B cell (primary cell): ENCODE measurements around the gene CAMK2A. TPM values are rescaled to one million over a fixed set of nuclear protein-coding genes. Genes with fewer than 3 reads are reported as not detected.

Experiments
- ATAC-seq: fragments of 200-7000 bp; cut with Tn5 transposase; one replicate; pipeline ENCODE4 v1.10.0; 2021; ENCODE audit warnings: low read depth, mild to moderate bottlenecking, moderate number of reproducible peaks, moderate library complexity
- CTCF ChIA-PET: fragments of 350-600 bp; sonication (Branson Sonifier 250); formaldehyde crosslinking; loops from one replicate; lab custom pipeline; 2021; ENCODE audit warnings: antibody characterized with exemption, inconsistent platforms; lab: Charles Lee
- POLR2A ChIA-PET: fragments of 350-600 bp; sonication (Branson Sonifier 250); formaldehyde crosslinking; loops from one replicate; lab custom pipeline; 2021; ENCODE audit warnings: antibody characterized with exemption; lab: Charles Lee
- DNase-seq: peaks from one replicate; pipeline ENCODE4 v3.0.0; 2013
- H2AFZ ChIP-seq: 2 replicates; pipeline ENCODE4 v1.6.1; 2012; ENCODE audit warnings: mild to moderate bottlenecking, low read depth, low read length; ENCODE audit not compliant: insufficient read depth, poor library complexity, severe bottlenecking
- H3K27ac ChIP-seq, 2 donors: 1 replicate in 1 of 2; 2 replicates in 1 of 2; pipeline ENCODE4 v1.5.1; 2012 to 2013; ENCODE audit warnings: low read length in 2 of 2, mild to moderate bottlenecking in 2 of 2, moderate library complexity in 1 of 2
- H3K27me3 ChIP-seq, 4 experiments: fragments of 200-600 bp in 1 of 4; sonication (generic) in 1 of 4; replicated peaks in 1 of 4; 1 replicate in 2 of 4; 2 replicates in 2 of 4; pipeline versions ENCODE4 v1.6.1 to v1.7.0; 2013 to 2016; ENCODE audit warnings: low read length in 3 of 4, mild to moderate bottlenecking in 2 of 4, mixed read lengths in 1 of 4, moderate library complexity in 1 of 4; ENCODE audit not compliant: insufficient read depth in 4 of 4, control insufficient read depth in 3 of 4; ENCODE audit errors: control extremely low read depth in 1 of 4
- H3K36me3 ChIP-seq, 2 experiments: replicated peaks in 1 of 2; 1 replicate in 1 of 2; 2 replicates in 1 of 2; pipeline versions ENCODE4 v1.6.1 to v1.7.1; 2013; ENCODE audit warnings: low read length in 1 of 2; ENCODE audit not compliant: insufficient read depth in 2 of 2, control insufficient read depth in 1 of 2; ENCODE audit errors: control extremely low read depth in 1 of 2, extremely low read depth in 1 of 2
- H3K4me1 ChIP-seq, 2 donors: fragments of 200-600 bp in 1 of 2; sonication (generic) in 1 of 2; 1 replicate in 1 of 2; 2 replicates in 1 of 2; pipeline versions ENCODE4 v1.5.1 to v1.6.1; 2013 to 2017; ENCODE audit warnings: low read length in 2 of 2; ENCODE audit not compliant: control insufficient read depth in 2 of 2, insufficient read depth in 2 of 2
- H3K4me2 ChIP-seq: replicated peaks from 2 replicates; pipeline ENCODE3; 2012; ENCODE audit warnings: mild to moderate bottlenecking, low read depth, low read length; ENCODE audit not compliant: poor library complexity, severe bottlenecking
- H3K4me3 ChIP-seq, 5 experiments: fragments of 200-600 bp in 1 of 5; sonication (generic) in 1 of 5; 1 replicate in 3 of 5; 2 replicates in 2 of 5; pipeline versions ENCODE4 v1.5.1 to v1.7.0; 2011 to 2016; ENCODE audit warnings: low read length in 4 of 5, mild to moderate bottlenecking in 4 of 5, low read depth in 2 of 5, control low read depth in 1 of 5, moderate library complexity in 1 of 5; ENCODE audit not compliant: insufficient read depth in 1 of 5; ENCODE audit errors: control extremely low read depth in 1 of 5, extremely low read depth in 1 of 5
- H3K79me2 ChIP-seq: fragments of 200-600 bp; sonication (generic); one replicate; pipeline ENCODE4 v1.6.0; 2016; ENCODE audit warnings: low read length; ENCODE audit not compliant: control insufficient read depth, insufficient read depth
- H3K9ac ChIP-seq: fragments of 200-600 bp; sonication (generic); 2 replicates; pipeline ENCODE4 v1.6.1; 2017; ENCODE audit warnings: mild to moderate bottlenecking, low read length, moderate library complexity
- H3K9me3 ChIP-seq, 3 donors: one replicate each; pipeline versions ENCODE4 v1.6.1 to v1.7.1; 2013; ENCODE audit warnings: low read length in 2 of 3; ENCODE audit not compliant: control insufficient read depth in 2 of 3, insufficient read depth in 1 of 3; ENCODE audit errors: control extremely low read depth in 1 of 3
- H4K20me1 ChIP-seq: 2 replicates; pipeline ENCODE4 v1.6.0; 2012; ENCODE audit warnings: mild to moderate bottlenecking, low read length; ENCODE audit not compliant: insufficient read depth, control insufficient read depth, poor library complexity, severe bottlenecking
- H3K27ac Mint-ChIP-seq: one replicate; pipeline ENCODE4 v1.8.0; 2021; ENCODE audit warnings: mixed read lengths
- H3K27me3 Mint-ChIP-seq: one replicate; pipeline ENCODE4 v1.8.0; 2021; ENCODE audit warnings: mixed read lengths
- H3K4me1 Mint-ChIP-seq: one replicate; pipeline ENCODE4 v1.8.0; 2021; ENCODE audit warnings: mixed read lengths
- H3K4me3 Mint-ChIP-seq: one replicate; pipeline ENCODE4 v1.8.0; 2021; ENCODE audit warnings: mixed read lengths
- H3K9me3 Mint-ChIP-seq: one replicate; pipeline ENCODE4 v1.8.0; 2022; ENCODE audit warnings: mixed read lengths; ENCODE audit not compliant: insufficient read depth
- EZH2 ChIP-seq: IDR thresholded peaks from 2 replicates; pipeline ENCODE4 v1.6.1; 2012; ENCODE audit warnings: borderline replicate concordance, low read depth, mild to moderate bottlenecking, moderate library complexity, low read length; ENCODE audit not compliant: insufficient read depth, poor library complexity, severe bottlenecking
- WGBS: methylation state at CpG from one replicate; pipeline ENCODE4 v1.1.5; 2013; ENCODE audit warnings: missing lambda C conversion rate; ENCODE audit not compliant: insufficient coverage; 5-methylcytosine and 5-hydroxymethylcytosine counted together
- intact Hi-C: fragments of 100-400 bp; cut with micrococcal nuclease; formaldehyde crosslinking; loops from one replicate; pipeline ENCODE4 v1.10.0; 2022
- polyA plus RNA-seq: library from polyadenylated mRNA; depleted of rRNA; stranded (reverse); fragments of >200 nt; gene quantifications from 2 replicates; pipeline ENCODE4 v1.2.3, GENCODE V29; 2012
- total RNA-seq, 2 donors: library from RNA; stranded (reverse); fragments of 120-200 nt in 1 of 2; gene quantifications; 1 replicate in 1 of 2; 2 replicates in 1 of 2; pipeline versions ENCODE4 v1.2.3 to v1.2.4, GENCODE V29; 2013 to 2022
- TF ChIP-seq, protein P1 (sequence below): fragments of 200-600 bp; IDR thresholded peaks from one replicate; pipeline ENCODE4 v1.8.0; 2022; ENCODE audit warnings: antibody characterized with exemption, mild to moderate bottlenecking

CAMK2A gene
- total and polyA plus RNA-seq, 2 donors (not counting 1 experiment from before 2014, with no cell fraction given) = not detected

GRCh38 chr5:150222906-150223305 is 66.7 kb downstream of the CAMK2A start:
- H3K27me3 ChIP-seq = peaks cover 0 to 4% (median 2%) of the 10 kb centered on the region in 4 experiments
- no peak overlapping the region for H3K27ac ChIP-seq
- no peaks in the 10 kb centered on the region for H3K9me3 ChIP-seq
- 94% methylated on average over 16 of the region's 21 CpGs for WGBS
- H3K4me1 ChIP-seq = peaks cover 0 to 2% of the 10 kb centered on the region in 2 donors
- CTCF ChIA-PET = no interaction called here
- POLR2A ChIA-PET = no interaction called here
- DNase-seq = no peak
- no peak overlapping the region for H3K9ac ChIP-seq
- H3K4me2 ChIP-seq = no peak overlapping the region
- Mint-ChIP-seq H3K27me3 (peaks cover 3% of the 10 kb centered on the region), H3K9me3 (no peaks in the 10 kb centered on the region), H3K4me1 (peaks cover 2% of the 10 kb centered on the region), H3K27ac (no peak overlapping the region), H3K4me3 (no peak overlapping the region)
- intact Hi-C loops = no loop called here
- no peak overlapping the region for H3K4me3 ChIP-seq
- H3K79me2 ChIP-seq = no peaks in the 10 kb centered on the region
- H4K20me1 ChIP-seq = no peaks in the 10 kb centered on the region
- no peak for ATAC-seq
- no peak for TF ChIP-seq EZH2
- no peak overlapping the region for H2AFZ ChIP-seq
- no peaks in the 10 kb centered on the region for H3K36me3 ChIP-seq

DNA sequence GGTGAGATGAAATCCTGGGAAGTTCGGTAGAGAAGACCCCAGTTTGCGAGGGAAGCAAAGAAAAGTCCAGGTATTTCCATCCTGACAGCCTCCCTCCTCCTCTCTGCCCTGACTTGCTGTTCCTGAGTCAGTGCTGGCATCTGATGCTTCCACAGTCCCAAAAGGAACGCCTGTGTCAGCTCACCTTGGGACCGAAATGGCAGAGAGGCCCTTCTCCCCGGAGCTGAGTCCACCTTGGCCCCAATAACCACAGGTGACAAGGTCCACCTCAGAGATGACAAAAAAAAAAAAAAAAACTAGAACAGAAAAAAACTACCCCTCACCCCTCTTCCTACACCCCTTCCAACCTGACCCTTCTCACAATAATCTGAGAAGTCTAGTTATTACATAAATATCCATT is 68.1 kb downstream of the CAMK2A start:
- no peak for ATAC-seq
- no peak for TF ChIP-seq EZH2
- TF ChIP-seq, protein P1, sequence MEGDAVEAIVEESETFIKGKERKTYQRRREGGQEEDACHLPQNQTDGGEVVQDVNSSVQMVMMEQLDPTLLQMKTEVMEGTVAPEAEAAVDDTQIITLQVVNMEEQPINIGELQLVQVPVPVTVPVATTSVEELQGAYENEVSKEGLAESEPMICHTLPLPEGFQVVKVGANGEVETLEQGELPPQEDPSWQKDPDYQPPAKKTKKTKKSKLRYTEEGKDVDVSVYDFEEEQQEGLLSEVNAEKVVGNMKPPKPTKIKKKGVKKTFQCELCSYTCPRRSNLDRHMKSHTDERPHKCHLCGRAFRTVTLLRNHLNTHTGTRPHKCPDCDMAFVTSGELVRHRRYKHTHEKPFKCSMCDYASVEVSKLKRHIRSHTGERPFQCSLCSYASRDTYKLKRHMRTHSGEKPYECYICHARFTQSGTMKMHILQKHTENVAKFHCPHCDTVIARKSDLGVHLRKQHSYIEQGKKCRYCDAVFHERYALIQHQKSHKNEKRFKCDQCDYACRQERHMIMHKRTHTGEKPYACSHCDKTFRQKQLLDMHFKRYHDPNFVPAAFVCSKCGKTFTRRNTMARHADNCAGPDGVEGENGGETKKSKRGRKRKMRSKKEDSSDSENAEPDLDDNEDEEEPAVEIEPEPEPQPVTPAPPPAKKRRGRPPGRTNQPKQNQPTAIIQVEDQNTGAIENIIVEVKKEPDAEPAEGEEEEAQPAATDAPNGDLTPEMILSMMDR = no peak
- no peak overlapping the region for H3K27ac Mint-ChIP-seq
- no peak overlapping the region for H2AFZ ChIP-seq
- H3K9ac ChIP-seq = no peak overlapping the region
- H3K4me3 Mint-ChIP-seq = no peak overlapping the region
- no peaks in the 10 kb centered on the region for H3K9me3 ChIP-seq
- no peak for DNase-seq
- H3K27me3 Mint-ChIP-seq = peaks cover 15% of the 10 kb centered on the region
- H3K4me3 ChIP-seq = no peak overlapping the region
- H3K27ac ChIP-seq = no peak overlapping the region
- H3K27me3 ChIP-seq = peaks cover 0 to 4% (median 2%) of the 10 kb centered on the region in 4 experiments
- CTCF ChIA-PET = interaction anchor here (0.7 kb wide), 1 partner anchor 222 kb away, joined by 3 read pairs; no protein-coding TSS in a partner anchor
- intact Hi-C loops = no loop called here
- no peaks in the 10 kb centered on the region for H4K20me1 ChIP-seq
- no peaks in the 10 kb centered on the region for H3K79me2 ChIP-seq
- no peaks in the 10 kb centered on the region for H3K36me3 ChIP-seq
- no peaks in the 10 kb centered on the region for H3K9me3 Mint-ChIP-seq
- peaks cover 2% of the 10 kb centered on the region for H3K4me1 Mint-ChIP-seq
- WGBS = 76% methylated on average over 3 of the region's 5 CpGs
- H3K4me2 ChIP-seq = no peak overlapping the region
- POLR2A ChIA-PET = no interaction called here
- H3K4me1 ChIP-seq = peaks cover 0 to 3% of the 10 kb centered on the region in 2 donors
